Ishikawa (cell line): ENCODE measurements around the gene PAPPA.

Experiments
- CEBPB ChIP-seq: IDR thresholded peaks from 2 replicates; pipeline ENCODE4 v1.6.1; 2012
- EP300 ChIP-seq: IDR thresholded peaks from 2 replicates; pipeline ENCODE4 v1.6.1; 2012; ENCODE audit warnings: borderline replicate concordance
- FOXM1 ChIP-seq: IDR thresholded peaks from 2 replicates; pipeline ENCODE4 v1.6.1; 2012; ENCODE audit warnings: low read depth, borderline replicate concordance
- MAX ChIP-seq: IDR thresholded peaks from 2 replicates; pipeline ENCODE4 v1.6.1; 2012
- NFIC ChIP-seq: IDR thresholded peaks from 2 replicates; pipeline ENCODE4 v1.6.1; 2012
- REST ChIP-seq: IDR thresholded peaks from 2 replicates; pipeline ENCODE4 v1.6.1; 2012; ENCODE audit warnings: low read depth, mild to moderate bottlenecking
- TAF1 ChIP-seq: IDR thresholded peaks from 2 replicates; pipeline ENCODE4 v1.6.1; 2012; ENCODE audit warnings: low read depth, mild to moderate bottlenecking
- TCF12 ChIP-seq: IDR thresholded peaks from 2 replicates; pipeline ENCODE4 v1.6.1; 2012; ENCODE audit warnings: low read depth
- TEAD4 ChIP-seq: IDR thresholded peaks from 2 replicates; pipeline ENCODE4 v1.6.1; 2012
- YY1 ChIP-seq: IDR thresholded peaks from 2 replicates; pipeline ENCODE4 v1.6.1; 2012; ENCODE audit warnings: low read depth

GRCh38 chr9:116430849-116431248 lies 277.3 kb downstream of the PAPPA start:
- TF ChIP-seq TCF12 (no peak), NFIC (no peak), TAF1 (no peak), TEAD4 (no peak), EP300 (no peak), FOXM1 (no peak), REST (no peak), YY1 (no peak), MAX (no peak), CEBPB (no peak)
